AG04450 (cell line): Measurements from ENCODE around the gene SH3RF3. TPM values are rescaled to one million over a fixed set of nuclear protein-coding genes. Genes with fewer than 3 reads are reported as not detected.

Experiments
- CTCF ChIA-PET: fragments of 300-600, 350-600 bp; formaldehyde crosslinking; extraction: SDS; loops from one replicate; lab custom pipeline; 2022; ENCODE audit warnings: antibody characterized with exemption, inconsistent platforms; lab: Charles Lee
- POLR2A ChIA-PET: fragments of 350-600 bp; formaldehyde crosslinking; extraction: SDS; loops from one replicate; lab custom pipeline; 2021; ENCODE audit warnings: antibody characterized with exemption, inconsistent platforms; lab: Yijun Ruan, JAX
- DNase-seq: peaks from one replicate; pipeline ENCODE4 v3.0.0-alpha.2; 2011; ENCODE audit warnings: low read depth, low spot score
- H3K27ac ChIP-seq: one replicate; pipeline ENCODE4 v1.5.1; 2012; ENCODE audit warnings: low read depth, low read length, control low read depth
- H3K27me3 ChIP-seq: one replicate; pipeline ENCODE4 v1.6.0; 2012; ENCODE audit warnings: low read length; ENCODE audit not compliant: control insufficient read depth, insufficient read depth
- H3K4me3 ChIP-seq: 2 replicates; pipeline ENCODE4 v1.5.1; 2011; ENCODE audit warnings: mild to moderate bottlenecking, low read depth, low read length, control low read depth
- H3K9me3 ChIP-seq: 2 replicates; pipeline ENCODE4 v1.5.1; 2012; ENCODE audit warnings: low read length; ENCODE audit not compliant: control insufficient read depth, insufficient read depth
- CTCF ChIP-seq: IDR thresholded peaks from 2 replicates; pipeline ENCODE4 v1.5.1; 2011; ENCODE audit warnings: low read depth, low read length, control low read depth, inconsistent platforms
- polyA plus RNA-seq: library from polyadenylated mRNA; depleted of rRNA; stranded (reverse); fragments of >200 nt; gene quantifications from 2 replicates; pipeline ENCODE4 v1.2.3, GENCODE V29; 2011

SH3RF3 gene
- polyA plus RNA-seq, 1 experiment, result 5.7 TPM

- Histone ChIP-seq H3K27me3 (no peaks in the 10 kb centered on the region), H3K9me3 (no peaks in the 10 kb centered on the region), H3K27ac (no peak overlapping the region), H3K4me3 (no peak overlapping the region)
- no peak for TF ChIP-seq CTCF
- no peak for DNase-seq
- ChIA-PET CTCF (no interaction called here), POLR2A (interaction anchor here (0.7 kb wide), 1 partner anchor 98 kb away, joined by 16 read pairs; no protein-coding TSS in a partner anchor)
Measured at GRCh38 chr2:109279243-109279860, 150.3 kb downstream of the SH3RF3 start.

DNA sequence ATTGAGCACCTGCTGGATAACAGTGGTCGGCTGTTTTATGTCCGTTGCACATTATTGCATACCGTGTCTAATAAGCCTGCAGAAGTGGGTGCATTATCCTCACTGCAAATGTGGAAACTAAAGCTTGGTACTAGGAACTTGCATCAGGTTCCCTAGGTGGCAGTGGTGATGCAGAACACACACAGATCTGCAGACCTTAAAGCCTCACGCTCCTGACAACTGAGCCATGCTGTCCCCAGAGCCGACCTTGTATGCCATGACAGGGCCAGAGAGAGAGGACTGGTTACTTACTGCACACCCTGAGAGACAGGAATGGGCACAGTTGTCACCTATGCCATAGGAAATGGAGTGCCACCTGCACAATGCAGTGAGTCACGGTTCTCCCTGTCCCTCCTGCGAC is 151.8 kb downstream of the SH3RF3 start:
- H3K4me3 ChIP-seq, result no peak overlapping the region
- no peak overlapping the region for H3K27ac ChIP-seq
- H3K9me3 ChIP-seq, result no peaks in the 10 kb centered on the region
- no peak for DNase-seq
- ChIA-PET CTCF (no interaction called here), POLR2A (no interaction called here)
- TF ChIP-seq CTCF, result no peak
- H3K27me3 ChIP-seq, result no peaks in the 10 kb centered on the region

- Histone ChIP-seq H3K4me3 (no peak overlapping the region), H3K27me3 (no peaks in the 10 kb centered on the region), H3K9me3 (no peaks in the 10 kb centered on the region), H3K27ac (no peak overlapping the region)
- ChIA-PET POLR2A (no interaction called here), CTCF (no interaction called here)
- TF ChIP-seq CTCF, result no peak
- no peak for DNase-seq
Measured at GRCh38 chr2:109282360-109282759, 153.4 kb downstream of the SH3RF3 start.

DNA sequence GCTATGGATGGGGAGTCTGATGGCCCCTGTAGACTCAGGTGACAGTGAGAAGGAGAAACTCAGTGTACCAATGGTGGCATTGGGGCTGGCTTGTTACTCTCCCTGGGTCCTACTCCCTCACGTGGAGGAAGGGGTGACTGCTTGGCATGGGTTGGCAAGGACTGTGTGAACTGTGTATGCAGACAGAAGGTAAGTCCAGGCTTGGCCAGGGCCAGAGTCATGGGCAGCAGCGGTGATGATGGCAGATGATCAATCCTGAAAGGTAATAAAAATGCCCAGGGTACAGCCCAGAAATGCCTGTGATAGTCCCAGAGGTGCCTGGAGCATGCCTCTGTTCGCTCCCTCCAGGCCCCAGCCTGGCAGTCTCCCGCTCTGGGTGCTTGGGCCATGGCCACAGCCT is 153.9 kb downstream of the SH3RF3 start:
- Histone ChIP-seq H3K9me3 (no peaks in the 10 kb centered on the region), H3K4me3 (no peak overlapping the region), H3K27me3 (no peaks in the 10 kb centered on the region), H3K27ac (no peak overlapping the region)
- TF ChIP-seq CTCF, result no peak
- POLR2A ChIA-PET, result interaction anchor here (0.5 kb wide), 1 partner anchor 93 kb away, joined by 4 read pairs; no protein-coding TSS in a partner anchor
- no peak for DNase-seq
- CTCF ChIA-PET, result no interaction called here

- TF ChIP-seq CTCF, result no peak
- Histone ChIP-seq H3K4me3 (no peak overlapping the region), H3K9me3 (no peaks in the 10 kb centered on the region), H3K27me3 (no peaks in the 10 kb centered on the region), H3K27ac (no peak overlapping the region)
- peak; percentile 18 for DNase-seq
- ChIA-PET CTCF (no interaction called here), POLR2A (no interaction called here)
Measured at GRCh38 chr2:109284826-109285225, 155.8 kb downstream of the SH3RF3 start.
